Mononuclear cell (primary cell): Measurements from ENCODE around the gene TAF4. TPM values are rescaled to one million over a fixed set of nuclear protein-coding genes. Genes with fewer than 3 reads are reported as not detected.
"Not testable (repeated sequence)": the region's sequence is repeated elsewhere in the genome, so short reads cannot be mapped to it uniquely, and the experiment has no call there.

Experiments
- H3K27me3 ChIP-seq: 2 replicates; pipeline ENCODE4 v1.6.0; 2011; ENCODE audit warnings: low read length, control low read depth; ENCODE audit not compliant: insufficient read depth
- H3K4me1 ChIP-seq: 2 replicates; pipeline ENCODE4 v1.5.1; 2011; ENCODE audit warnings: mild to moderate bottlenecking, low read length, control low read depth; ENCODE audit not compliant: insufficient read depth
- H3K4me3 ChIP-seq: 2 replicates; pipeline ENCODE4 v1.5.1; 2011; ENCODE audit warnings: mild to moderate bottlenecking, low read length, moderate library complexity
- H3K9me3 ChIP-seq: 2 replicates; pipeline ENCODE4 v1.5.1; 2011; ENCODE audit warnings: low read depth, mild to moderate bottlenecking, control low read depth, low read length
- total RNA-seq: library from RNA; depleted of rRNA; stranded (reverse); fragments of >200 nt; gene quantifications from one replicate; pipeline ENCODE4 v1.2.3, GENCODE V29; 2012

TAF4 gene
- total RNA-seq, 1 donor, result 7.7 TPM

GRCh38 chr20:61948056-61948455 lies 117.6 kb downstream of the TAF4 start:
- H3K27me3 ChIP-seq, H3K4me1 ChIP-seq, H3K4me3 ChIP-seq, H3K9me3 ChIP-seq: not testable (repeated sequence)

- not testable (repeated sequence) for H3K4me3 ChIP-seq, H3K27me3 ChIP-seq, H3K4me1 ChIP-seq, H3K9me3 ChIP-seq
These were observed 120.2 kb downstream of the TAF4 start for GRCh38 chr20:61945495-61945894.

- H3K4me3 ChIP-seq, H3K27me3 ChIP-seq, H3K9me3 ChIP-seq, H3K4me1 ChIP-seq: not testable (repeated sequence)
These were observed 120.7 kb downstream of the TAF4 start for GRCh38 chr20:61944967-61945366.

- no peaks in the 10 kb centered on the region for H3K27me3 ChIP-seq
- no peaks in the 10 kb centered on the region for H3K9me3 ChIP-seq
These were observed 123.2 kb downstream of the TAF4 start for GRCh38 chr20:61942526-61942925.

GRCh38 chr20:61941721-61942405 lies 123.8 kb downstream of the TAF4 start:
- no peaks in the 10 kb centered on the region for H3K4me1 ChIP-seq
- no peak overlapping the region for H3K4me3 ChIP-seq
- no peaks in the 10 kb centered on the region for H3K9me3 ChIP-seq
- no peaks in the 10 kb centered on the region for H3K27me3 ChIP-seq

More at GRCh38 chr20:61942526-61942925, 123.2 kb downstream of the TAF4 start:
- H3K4me3 ChIP-seq, result no peak overlapping the region
- H3K4me1 ChIP-seq, result no peaks in the 10 kb centered on the region

- Histone ChIP-seq H3K4me3 (no peak overlapping the region), H3K9me3 (no peaks in the 10 kb centered on the region), H3K4me1 (no peaks in the 10 kb centered on the region), H3K27me3 (no peaks in the 10 kb centered on the region)
These were observed 124.5 kb downstream of the TAF4 start for GRCh38 chr20:61940976-61941720.

- Histone ChIP-seq H3K27me3 (no peaks in the 10 kb centered on the region), H3K9me3 (no peaks in the 10 kb centered on the region), H3K4me3 (no peak overlapping the region), H3K4me1 (no peaks in the 10 kb centered on the region)
These were observed 125.2 kb downstream of the TAF4 start for GRCh38 chr20:61940491-61940890.

- no peaks in the 10 kb centered on the region for H3K9me3 ChIP-seq
- H3K27me3 ChIP-seq, result no peaks in the 10 kb centered on the region
- no peaks in the 10 kb centered on the region for H3K4me1 ChIP-seq
- no peak overlapping the region for H3K4me3 ChIP-seq
These were observed 125.9 kb downstream of the TAF4 start for GRCh38 chr20:61939691-61940360.

- H3K4me3 ChIP-seq, result no peak overlapping the region
- no peaks in the 10 kb centered on the region for H3K4me1 ChIP-seq
- no peaks in the 10 kb centered on the region for H3K9me3 ChIP-seq
- no peaks in the 10 kb centered on the region for H3K27me3 ChIP-seq
These were observed 126.6 kb downstream of the TAF4 start for GRCh38 chr20:61938839-61939690.

GRCh38 chr20:61937963-61938838 lies 127.5 kb downstream of the TAF4 start:
- Histone ChIP-seq H3K27me3 (no peaks in the 10 kb centered on the region), H3K9me3 (no peaks in the 10 kb centered on the region), H3K4me3 (no peak overlapping the region), H3K4me1 (no peaks in the 10 kb centered on the region)

- H3K4me1 ChIP-seq, result no peaks in the 10 kb centered on the region
- no peaks in the 10 kb centered on the region for H3K9me3 ChIP-seq
- H3K4me3 ChIP-seq, result no peak overlapping the region
- no peaks in the 10 kb centered on the region for H3K27me3 ChIP-seq
These were observed 128.3 kb downstream of the TAF4 start for GRCh38 chr20:61937146-61937962.

GRCh38 chr20:61936701-61937131 lies 129.0 kb downstream of the TAF4 start:
- Histone ChIP-seq H3K27me3 (no peaks in the 10 kb centered on the region), H3K9me3 (no peaks in the 10 kb centered on the region), H3K4me1 (no peaks in the 10 kb centered on the region), H3K4me3 (no peak overlapping the region)

- Histone ChIP-seq H3K27me3 (no peaks in the 10 kb centered on the region), H3K9me3 (no peaks in the 10 kb centered on the region), H3K4me1 (no peaks in the 10 kb centered on the region), H3K4me3 (no peak overlapping the region)
These were observed 129.6 kb downstream of the TAF4 start for GRCh38 chr20:61935926-61936700.
